Spleen (tissue), 11 donors: ENCODE results near the gene STAM2. TPM values are rescaled to one million over a fixed set of nuclear protein-coding genes. Genes with fewer than 3 reads are reported as not detected.

Experiments
- DNase-seq: peaks from one replicate; pipeline ENCODE4 v3.0.0-alpha.2; 2020
- H3K27ac ChIP-seq, 8 donors: fragments of 200-600 bp; sonication (generic) in 7 of 8; 1 replicate in 4 of 8; 2 replicates in 4 of 8; pipeline versions ENCODE4 v1.5.0 to v1.8.0; 2016 to 2021; ENCODE audit warnings: inconsistent platforms in 4 of 8, mild to moderate bottlenecking in 4 of 8, moderate library complexity in 1 of 8
- H3K27me3 ChIP-seq, 7 donors: fragments of 200-600 bp; sonication (generic) in 6 of 7; replicated peaks in 1 of 7; 1 replicate in 4 of 7; 2 replicates in 3 of 7; pipeline versions ENCODE4 v1.5.0 to v1.8.0; 2016 to 2021; ENCODE audit warnings: inconsistent platforms in 3 of 7, mild to moderate bottlenecking in 1 of 7
- H3K36me3 ChIP-seq, 6 donors: fragments of 200-600 bp; sonication (generic) in 5 of 6; 1 replicate in 4 of 6; 2 replicates in 2 of 6; pipeline versions ENCODE4 v1.5.0 to v1.8.0; 2016 to 2021; ENCODE audit warnings: inconsistent platforms in 2 of 6
- H3K4me1 ChIP-seq, 6 donors: fragments of 200-600 bp; sonication (generic) in 5 of 6; 1 replicate in 3 of 6; 2 replicates in 3 of 6; pipeline versions ENCODE4 v1.5.0 to v1.8.0; 2016 to 2021; ENCODE audit warnings: inconsistent platforms in 3 of 6
- H3K4me3 ChIP-seq, 8 donors: fragments of 200-600 bp; sonication (generic) in 7 of 8; 1 replicate in 4 of 8; 2 replicates in 4 of 8; pipeline versions ENCODE4 v1.5.0 to v1.8.0; 2016 to 2021; ENCODE audit warnings: inconsistent platforms in 4 of 8, mild to moderate bottlenecking in 4 of 8, moderate library complexity in 2 of 8
- H3K9me3 ChIP-seq, 8 donors: fragments of 200-600 bp; sonication (generic) in 7 of 8; 1 replicate in 4 of 8; 2 replicates in 4 of 8; pipeline versions ENCODE4 v1.5.0 to v1.8.0; 2016 to 2021; ENCODE audit warnings: inconsistent platforms in 4 of 8
- POLR2A ChIP-seq, 3 donors: fragments of 450-650 bp; IDR thresholded peaks; one replicate each; pipeline ENCODE4 v1.5.1; 2017; ENCODE audit warnings: antibody characterized with exemption in 3 of 3, mild to moderate bottlenecking in 1 of 3
- POLR2AphosphoS5 ChIP-seq, 3 donors: sonication (generic); formaldehyde crosslinking; IDR thresholded peaks; one replicate each; pipeline ENCODE4 v1.5.1; 2017; ENCODE audit warnings: antibody characterized with exemption in 3 of 3
- WGBS, 5 donors: extraction: QIAGEN DNeasy Blood & Tissue Kit in 3 of 5; methylation state at CpG; one replicate each; pipeline versions ENCODE4 v1.1.5 to v1.1.7; 2013 to 2018; 5-methylcytosine and 5-hydroxymethylcytosine counted together
- intact Hi-C: fragments of 100-400 bp; cut with DNase I; formaldehyde crosslinking; loops from one replicate; pipeline ENCODE4 v1.15.0; 2023; ENCODE audit warnings: low total_unique reads
- polyA plus RNA-seq, 3 donors: library from polyadenylated mRNA; stranded (reverse); fragments of 200-250 nt; gene quantifications; one replicate each; pipeline ENCODE4 v1.2.1, GENCODE V29; 2013
- total RNA-seq, 7 donors: library from RNA; depleted of rRNA in 3 of 7; stranded (reverse); fragments of >200 nt in 3 of 7; fragmentation: NEBNext Ultra II Directional in 4 of 7; extraction: Animal tissue kit (Norgen Biotek cat#: 25700) in 4 of 7; gene quantifications; one replicate each; pipeline versions ENCODE4 v1.1.0 to v1.2.1, GENCODE V29; 2016 to 2021
- TF ChIP-seq, protein P1 (sequence below), 11 experiments: fragments of 200-600 bp in 7 of 11; fragments of 450-650 bp in 4 of 11; sonication (generic) in 4 of 11; IDR thresholded peaks in 8 of 11; conservative IDR thresholded peaks in 3 of 11; 1 replicate in 7 of 11; 2 replicates in 4 of 11; pipeline versions ENCODE4 v1.4.0 to v1.8.0; 2016 to 2021; ENCODE audit warnings: antibody characterized with exemption in 11 of 11, inconsistent platforms in 4 of 11, mild to moderate bottlenecking in 1 of 11
- donor health status: healthy with polysubstance abuse.
- donor health status: DM: no; HTN: no; CAD: no; lungs with moderate emphysema.
- donor health status: DM: no; HTN: no; CAD: no.
- donor health status: Bipolar disorder and iron deficiency.
- donor health status: healthy.
- donor health status: DM: no; HTN: no; CAD: no.
- donor health status: DM: yes; HTN: yes; CAD: no.

STAM2 gene
- total and polyA plus RNA-seq, 10 donors = 5.7 to 41.2 (median 31.8) TPM

DNA sequence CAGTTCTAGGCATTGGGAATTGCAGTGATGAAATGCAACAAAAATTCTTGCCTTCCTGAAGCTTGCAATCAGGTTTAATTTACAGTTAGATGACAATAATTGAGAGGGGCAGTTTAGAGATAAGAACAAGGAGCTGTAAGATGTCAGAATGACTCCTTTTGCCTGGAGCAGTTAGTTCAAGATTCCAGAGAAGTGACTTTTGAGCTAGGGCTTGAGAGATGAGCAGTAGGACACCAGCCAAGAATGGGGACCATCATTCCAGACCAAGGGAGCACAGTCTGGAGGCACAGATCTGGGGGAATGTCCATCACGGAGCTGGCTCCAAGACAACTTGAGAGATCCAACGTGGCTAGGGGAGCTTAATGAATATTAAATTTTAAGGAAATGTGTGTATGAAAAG lies 103.6 kb downstream of the STAM2 start:
- 83 to 89% (median 87%) methylated on average over 2 of the region's 2 CpGs for WGBS, 5 donors
- H3K27ac ChIP-seq = no peak overlapping the region
- TF ChIP-seq POLR2A (IDR thresholded peaks at IDR 0.05) (no peak), POLR2AphosphoS5 (IDR thresholded peaks at IDR 0.05) (no peak)
- TF ChIP-seq, protein P1, sequence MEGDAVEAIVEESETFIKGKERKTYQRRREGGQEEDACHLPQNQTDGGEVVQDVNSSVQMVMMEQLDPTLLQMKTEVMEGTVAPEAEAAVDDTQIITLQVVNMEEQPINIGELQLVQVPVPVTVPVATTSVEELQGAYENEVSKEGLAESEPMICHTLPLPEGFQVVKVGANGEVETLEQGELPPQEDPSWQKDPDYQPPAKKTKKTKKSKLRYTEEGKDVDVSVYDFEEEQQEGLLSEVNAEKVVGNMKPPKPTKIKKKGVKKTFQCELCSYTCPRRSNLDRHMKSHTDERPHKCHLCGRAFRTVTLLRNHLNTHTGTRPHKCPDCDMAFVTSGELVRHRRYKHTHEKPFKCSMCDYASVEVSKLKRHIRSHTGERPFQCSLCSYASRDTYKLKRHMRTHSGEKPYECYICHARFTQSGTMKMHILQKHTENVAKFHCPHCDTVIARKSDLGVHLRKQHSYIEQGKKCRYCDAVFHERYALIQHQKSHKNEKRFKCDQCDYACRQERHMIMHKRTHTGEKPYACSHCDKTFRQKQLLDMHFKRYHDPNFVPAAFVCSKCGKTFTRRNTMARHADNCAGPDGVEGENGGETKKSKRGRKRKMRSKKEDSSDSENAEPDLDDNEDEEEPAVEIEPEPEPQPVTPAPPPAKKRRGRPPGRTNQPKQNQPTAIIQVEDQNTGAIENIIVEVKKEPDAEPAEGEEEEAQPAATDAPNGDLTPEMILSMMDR (IDR thresholded peaks at IDR 0.05 in 8 of 11, conservative IDR thresholded peaks at IDR 0.05 in 3 of 11) = no peak

DNA sequence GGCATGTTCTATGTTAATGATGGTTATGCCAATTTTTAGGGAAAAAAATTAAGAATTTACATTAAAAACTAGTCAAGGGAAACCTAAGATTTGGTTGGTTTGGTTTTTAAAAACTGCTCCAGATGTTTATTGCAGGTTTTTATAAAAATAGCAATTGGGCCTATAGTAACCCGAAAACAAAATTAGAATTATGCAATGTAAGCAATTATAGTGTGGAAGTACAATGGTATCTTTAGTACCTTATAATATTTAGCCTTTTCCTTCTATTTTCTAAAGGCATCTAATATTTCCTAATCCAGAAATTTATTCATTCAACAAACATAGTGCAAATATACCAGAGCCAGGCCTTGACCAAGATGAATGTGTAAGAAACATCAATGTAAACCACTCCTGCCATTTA lies 104.0 kb downstream of the STAM2 start:
- TF ChIP-seq POLR2AphosphoS5 (IDR thresholded peaks at IDR 0.05) = no peak
- TF ChIP-seq, protein P1 (IDR thresholded peaks at IDR 0.05 in 8 of 11, conservative IDR thresholded peaks at IDR 0.05 in 3 of 11) = no peak
- no peak for TF ChIP-seq POLR2A (IDR thresholded peaks at IDR 0.05)

More for the DNA sequence above, 103.6 kb downstream of the STAM2 start:
- H3K27me3 ChIP-seq = no peaks in the 10 kb centered on the region
- no peaks in the 10 kb centered on the region for H3K9me3 ChIP-seq
- H3K4me3 ChIP-seq = no peak overlapping the region
- no peaks in the 10 kb centered on the region for H3K36me3 ChIP-seq
- intact Hi-C loops = no loop called here
- DNase-seq = no peak
- H3K4me1 ChIP-seq = peaks cover 0 to 9% (median 0%) of the 10 kb centered on the region in 6 donors

GRCh38 chr2:152071092-152071491 lies 104.5 kb downstream of the STAM2 start:
- Histone ChIP-seq H3K4me1 (peaks cover 0 to 9% (median 0%) of the 10 kb centered on the region in 6 donors), H3K27ac (no peak overlapping the region), H3K9me3 (no peaks in the 10 kb centered on the region), H3K36me3 (no peaks in the 10 kb centered on the region), H3K4me3 (no peak overlapping the region), H3K27me3 (no peaks in the 10 kb centered on the region)
- intact Hi-C loops = no loop called here
- TF ChIP-seq POLR2A (IDR thresholded peaks at IDR 0.05) (no peak), POLR2AphosphoS5 (IDR thresholded peaks at IDR 0.05) (no peak)
- TF ChIP-seq, protein P1 (IDR thresholded peaks at IDR 0.05 in 8 of 11, conservative IDR thresholded peaks at IDR 0.05 in 3 of 11) = no peak
- 17 to 29% (median 19%) methylated on average over 1 of the region's 1 CpG for WGBS, 5 donors
- no peak for DNase-seq

More for the DNA sequence above, 104.0 kb downstream of the STAM2 start:
- no peaks in the 10 kb centered on the region for H3K27me3 ChIP-seq
- peaks cover 0 to 9% (median 0%) of the 10 kb centered on the region in 6 donors for H3K4me1 ChIP-seq
- 56 to 79% (median 70%) methylated on average over 1 of the region's 1 CpG for WGBS, 5 donors
- intact Hi-C loops = no loop called here
- no peaks in the 10 kb centered on the region for H3K9me3 ChIP-seq
- H3K27ac ChIP-seq = no peak overlapping the region
- DNase-seq = no peak
- H3K4me3 ChIP-seq = no peak overlapping the region
- no peaks in the 10 kb centered on the region for H3K36me3 ChIP-seq

DNA sequence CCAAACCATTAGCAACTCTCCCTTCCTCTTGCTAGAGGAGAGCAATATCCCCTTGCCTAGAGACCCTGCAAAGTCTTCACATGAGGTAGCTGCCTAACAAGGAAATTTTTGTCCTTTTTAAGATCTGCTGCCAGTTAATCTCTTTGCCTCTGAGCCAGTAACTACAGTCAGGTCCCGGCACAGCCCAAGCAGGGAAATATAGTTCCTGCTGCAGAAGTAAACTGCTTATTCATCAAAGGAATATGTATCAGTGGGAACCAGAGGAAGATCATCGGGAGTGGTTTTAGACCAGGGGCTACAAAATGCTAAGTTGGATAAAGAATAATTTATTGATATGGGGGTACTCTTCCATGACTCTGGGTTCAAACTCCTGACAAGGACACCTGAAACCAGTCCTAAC lies 107.3 kb downstream of the STAM2 start:
- no peaks in the 10 kb centered on the region for H3K9me3 ChIP-seq
- peaks cover 0 to 9% (median 0%) of the 10 kb centered on the region in 6 donors for H3K4me1 ChIP-seq
- H3K4me3 ChIP-seq = no peak overlapping the region
- no peaks in the 10 kb centered on the region for H3K27me3 ChIP-seq
- TF ChIP-seq, protein P1 (IDR thresholded peaks at IDR 0.05 in 8 of 11, conservative IDR thresholded peaks at IDR 0.05 in 3 of 11) = no peak
- TF ChIP-seq POLR2A (IDR thresholded peaks at IDR 0.05) = no peak
- no peak for TF ChIP-seq POLR2AphosphoS5 (IDR thresholded peaks at IDR 0.05)
- no peak overlapping the region for H3K27ac ChIP-seq
- no peak for DNase-seq
- 72 to 98% (median 86%) methylated on average over 2 of the region's 2 CpGs for WGBS, 5 donors
- intact Hi-C loops = no loop called here
- no peaks in the 10 kb centered on the region for H3K36me3 ChIP-seq
